Measurements from ENCODE around the gene EDNRB. TPM values are rescaled to one million over a fixed set of nuclear protein-coding genes. Genes with fewer than 3 reads are reported as not detected.
"Not testable (repeated sequence)": the region's sequence is repeated elsewhere in the genome, so short reads cannot be mapped to it uniquely, and the experiment has no call there.

Gene EDNRB
- total and polyA plus RNA-seq, 10 donors, result 4.3 to 58.4 (median 39.6) TPM

- Histone ChIP-seq H3K4me1 (peaks cover 0 to 22% (median 4%) of the 10 kb centered on the region in 6 donors), H3K9me3 (no peaks in the 10 kb centered on the region), H3K27me3 (replicated peaks in 1 of 7) (no peaks in the 10 kb centered on the region), H3K4me3 (no peak overlapping the region), H3K27ac (peak overlapping the region in 7 of 8 donors; percentile 33 to 73 (median 64)), H3K36me3 (no peaks in the 10 kb centered on the region)
- WGBS, 5 donors, result 80 to 88% (median 82%) methylated on average over 8 of the region's 8 CpGs
- no peak for DNase-seq
- intact Hi-C loops (cut with DNase I; ENCODE audit: low total_unique reads), result no loop called here
- TF ChIP-seq POLR2A (IDR thresholded peaks at IDR 0.05) (no peak), POLR2AphosphoS5 (IDR thresholded peaks at IDR 0.05) (no peak), CTCF (IDR thresholded peaks at IDR 0.05 in 8 of 11, conservative IDR thresholded peaks at IDR 0.05 in 3 of 11) (no peak)
These were observed 59.2 kb downstream of the EDNRB start for GRCh38 chr13:77859450-77859849.

GRCh38 chr13:77857531-77858209 lies 61.0 kb downstream of the EDNRB start:
- Histone ChIP-seq H3K27me3 (replicated peaks in 1 of 7) (no peaks in the 10 kb centered on the region), H3K4me1 (peaks cover 0 to 22% (median 4%) of the 10 kb centered on the region in 6 donors), H3K4me3 (no peak overlapping the region), H3K36me3 (no peaks in the 10 kb centered on the region), H3K9me3 (no peaks in the 10 kb centered on the region), H3K27ac (no peak overlapping the region)
- intact Hi-C loops (cut with DNase I; ENCODE audit: low total_unique reads), result no loop called here
- TF ChIP-seq CTCF (IDR thresholded peaks at IDR 0.05 in 8 of 11, conservative IDR thresholded peaks at IDR 0.05 in 3 of 11) (no peak), POLR2AphosphoS5 (IDR thresholded peaks at IDR 0.05) (no peak), POLR2A (IDR thresholded peaks at IDR 0.05) (no peak)
- DNase-seq, result no peak

GRCh38 chr13:77853703-77854102 lies 64.9 kb downstream of the EDNRB start:
- intact Hi-C loops (cut with DNase I; ENCODE audit: low total_unique reads), result no loop called here
- DNase-seq, result no peak
- TF ChIP-seq POLR2A (IDR thresholded peaks at IDR 0.05) (no peak), CTCF (IDR thresholded peaks at IDR 0.05 in 8 of 11, conservative IDR thresholded peaks at IDR 0.05 in 3 of 11) (no peak), POLR2AphosphoS5 (IDR thresholded peaks at IDR 0.05) (no peak)
- no peak overlapping the region for H3K27ac ChIP-seq
- H3K36me3 ChIP-seq, result no peaks in the 10 kb centered on the region
- no peaks in the 10 kb centered on the region for H3K27me3 ChIP-seq (replicated peaks in 1 of 7)
- H3K9me3 ChIP-seq, result peaks cover 0 to 15% (median 6%) of the 10 kb centered on the region in 8 donors
- no peak overlapping the region for H3K4me3 ChIP-seq
- WGBS, 5 donors, result 61 to 75% (median 72%) methylated on average over 4 of the region's 4 CpGs
- no peaks in the 10 kb centered on the region for H3K4me1 ChIP-seq

GRCh38 chr13:77848050-77848449 lies 70.6 kb downstream of the EDNRB start:
- WGBS, 5 donors, result 86 to 96% (median 93%) methylated on average over 4 of the region's 4 CpGs
- H3K9me3 ChIP-seq, result peaks cover 0 to 20% (median 11%) of the 10 kb centered on the region in 8 donors

More at GRCh38 chr13:77848050-77848449, 70.6 kb downstream of the EDNRB start:
- intact Hi-C loops (cut with DNase I; ENCODE audit: low total_unique reads); H3K4me3 ChIP-seq; DNase-seq; H3K36me3 ChIP-seq; H3K4me1 ChIP-seq; H3K27ac ChIP-seq; H3K27me3 ChIP-seq (replicated peaks in 1 of 7): not testable (repeated sequence)

Data from spleen (tissue), 11 donors.